Measurements from ENCODE around the gene OR6N2.

OR6N2 gene

DNA sequence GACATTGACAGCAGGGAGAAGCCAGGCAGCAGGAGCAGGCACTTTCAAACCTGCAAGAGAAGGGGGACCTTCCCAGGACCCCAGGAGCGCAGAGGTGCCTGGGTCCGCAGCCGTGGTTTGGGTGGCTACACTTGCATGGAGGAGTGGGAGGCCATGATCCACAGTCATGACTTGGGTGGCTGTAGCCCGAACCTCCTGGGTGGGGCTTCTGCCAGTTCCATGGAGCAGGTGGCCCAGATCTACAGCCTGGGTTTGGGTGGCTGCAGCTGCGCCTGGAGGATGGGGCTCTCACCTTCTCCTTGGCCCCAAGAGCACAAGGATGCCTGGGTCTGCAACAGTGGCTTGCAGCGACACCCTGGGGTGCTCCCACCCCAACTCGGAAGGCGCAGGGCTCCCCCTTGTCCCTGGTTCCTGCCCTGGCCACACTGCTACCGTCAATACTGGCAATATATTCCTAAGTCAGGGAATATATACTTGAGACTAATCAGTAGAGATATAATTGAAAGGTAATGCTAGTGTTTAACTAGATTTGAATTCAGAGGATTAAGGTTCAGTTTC is 28.8 kb downstream of the OR6N2 start:
- no peak for DNase-seq (ENCODE audit: low spot score)

DNA sequence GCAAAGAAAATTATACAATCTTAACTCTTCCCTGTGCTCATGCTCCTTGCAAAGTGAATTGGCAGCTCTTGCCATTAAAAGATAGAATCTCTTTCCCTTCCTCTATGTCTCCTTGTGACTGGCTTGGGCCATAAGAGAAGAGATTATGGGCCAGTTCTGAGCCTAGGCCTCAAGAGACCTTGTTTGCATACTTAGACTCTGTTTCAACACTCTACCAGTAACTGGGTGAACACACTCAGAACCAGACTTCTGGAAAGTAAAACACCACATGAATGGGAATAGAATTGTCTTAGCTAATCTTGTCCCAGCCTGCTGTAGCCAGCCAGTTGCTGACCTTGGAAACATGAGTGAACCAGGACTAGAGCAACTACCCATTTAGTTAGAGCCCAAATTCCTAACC is 45.2 kb downstream of the OR6N2 start:
- DNase-seq (ENCODE audit: low spot score): no peak

DNA sequence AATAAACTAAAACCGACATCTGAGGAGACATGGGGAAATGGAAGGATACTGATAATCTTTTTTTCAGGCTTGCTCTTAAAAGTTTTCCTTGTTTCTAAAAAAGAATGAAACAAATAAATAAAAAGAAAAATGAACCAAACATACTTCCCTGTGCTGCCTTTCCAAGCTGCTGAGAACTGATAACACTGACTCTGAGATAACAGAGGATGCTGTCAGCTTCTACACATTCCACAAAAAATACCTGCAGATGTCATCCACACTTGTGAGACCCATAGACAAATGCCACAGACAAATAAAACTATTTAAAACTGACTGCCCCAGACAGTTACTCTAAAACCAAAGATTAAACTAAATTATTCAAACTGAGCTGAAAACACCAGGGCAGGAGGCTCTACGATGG is 48.5 kb downstream of the OR6N2 start:
- no peak for DNase-seq (ENCODE audit: low spot score)

DNA sequence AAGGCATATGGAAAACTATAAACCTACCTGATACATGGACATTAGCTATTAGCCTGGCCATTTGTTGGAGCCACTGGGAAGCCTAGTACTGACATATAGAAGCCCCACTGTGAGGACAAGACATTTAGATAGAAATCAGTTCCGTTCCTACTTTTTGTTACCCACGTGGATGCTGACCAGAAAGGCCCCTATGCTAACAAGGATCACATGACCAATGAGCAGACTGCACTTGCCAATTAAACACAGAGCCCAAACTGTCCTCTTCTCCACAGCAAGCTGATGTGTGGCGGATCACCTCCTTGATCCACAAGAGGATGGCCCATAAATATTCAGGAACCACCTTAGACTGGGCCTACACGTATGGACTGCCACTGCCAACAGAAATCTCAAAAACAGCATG is 49.3 kb downstream of the OR6N2 start:
- no peak for DNase-seq (ENCODE audit: low spot score)

DNA sequence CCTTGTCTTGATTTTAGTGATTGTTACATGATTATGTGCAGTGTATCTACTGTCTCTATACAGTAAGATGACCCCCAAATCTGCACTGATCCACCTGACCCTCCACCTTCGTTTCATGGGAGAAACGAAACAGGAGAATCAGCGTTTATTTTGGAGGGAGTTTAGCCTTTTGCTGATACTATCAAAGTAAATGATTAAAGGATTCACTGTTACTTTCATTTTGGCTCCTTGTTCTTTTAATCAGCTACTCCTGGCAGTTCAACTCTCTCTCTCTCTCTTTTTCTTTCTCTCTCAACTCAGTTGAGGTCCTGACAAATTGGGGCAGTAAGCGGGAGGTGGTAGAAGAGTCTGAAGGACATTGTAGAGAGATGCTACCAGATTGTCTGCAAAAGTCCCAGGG is 50.6 kb downstream of the OR6N2 start:
- DNase-seq (ENCODE audit: low spot score): no peak

DNA sequence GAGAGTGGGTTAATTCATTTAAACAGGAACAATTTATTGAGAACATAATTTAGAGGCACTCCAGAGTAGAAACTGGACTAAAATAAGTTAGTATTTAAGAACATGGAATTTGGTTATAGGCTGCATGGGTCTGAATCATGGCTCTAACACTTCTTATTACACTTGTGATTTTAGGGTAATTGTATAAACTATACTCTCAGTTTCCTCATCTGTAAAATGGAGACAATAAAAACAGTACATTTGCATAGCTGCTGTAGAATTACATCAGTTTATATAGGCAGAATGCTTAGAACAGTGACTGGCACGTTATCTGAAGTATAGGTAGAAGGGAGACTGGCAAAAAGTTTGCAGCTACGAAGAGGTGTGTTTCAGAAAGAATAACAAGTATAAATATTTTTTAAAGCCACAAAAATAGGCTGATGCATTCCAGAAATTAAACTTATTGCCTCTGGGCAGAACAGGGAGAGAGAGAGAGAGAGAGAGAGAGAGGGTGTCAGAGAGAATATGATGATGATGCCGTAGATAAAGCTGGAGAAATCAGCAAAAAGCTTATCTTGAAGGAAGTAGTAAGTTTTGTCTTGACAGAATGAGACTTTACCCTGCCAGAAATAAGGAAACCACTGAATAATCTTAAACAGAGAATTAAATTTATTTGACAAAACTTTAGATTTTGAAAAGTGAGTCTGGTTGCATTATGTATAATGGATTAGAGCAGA is 52.3 kb downstream of the OR6N2 start:
- DNase-seq (ENCODE audit: low spot score): no peak

DNA sequence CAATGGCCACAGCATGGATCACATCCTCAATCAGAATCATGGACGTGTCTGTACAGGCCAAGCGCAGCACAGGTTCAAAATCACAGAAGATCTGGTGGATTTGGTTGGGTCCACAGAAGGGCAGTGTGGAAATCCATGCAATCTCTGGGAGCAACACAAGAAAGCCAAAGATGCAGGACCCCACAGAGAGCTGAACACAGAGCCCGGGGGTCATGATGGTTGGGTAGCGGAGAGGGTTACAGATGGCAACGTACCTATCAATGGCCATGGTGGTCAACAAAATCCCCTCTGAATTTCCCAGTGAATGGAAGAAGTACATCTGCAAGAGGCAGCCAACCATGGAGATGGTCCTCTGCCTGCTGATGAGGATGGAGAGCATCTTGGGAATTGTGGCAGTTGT is 56.6 kb downstream of the OR6N2 start:
- DNase-seq (ENCODE audit: low spot score): no peak
